A549 (cell line): ENCODE measurements around the gene PKLR.

Source experiments
- ATOH8 ChIP-seq: fragments of 250-450 bp; sonication (Bioruptor Pico); IDR thresholded peaks from 2 replicates; pipeline ENCODE4 v1.5.0; 2020; ENCODE audit warnings: low read depth, mild to moderate bottlenecking, moderate library complexity
- CHD2 ChIP-seq: fragments of 150-350 bp; IDR thresholded peaks from 2 replicates; pipeline ENCODE4 v1.6.1; 2014; ENCODE audit warnings: low read length; ENCODE audit not compliant: partially characterized antibody
- CTCF ChIP-seq: fragments of >200 bp; sonication (Bioruptor Twin); formaldehyde crosslinking; IDR thresholded peaks from 3 replicates; pipeline ENCODE4 v1.5.1; 2016
- HDAC2 ChIP-seq: fragments of 200-600 bp; sonication (generic); IDR thresholded peaks from 2 replicates; pipeline ENCODE4 v1.6.1; 2016
- JUNB ChIP-seq: fragments of >200 bp; sonication (Bioruptor Twin); formaldehyde crosslinking; IDR thresholded peaks from 2 replicates; pipeline ENCODE4 v1.6.1; 2016
- MAFK ChIP-seq: fragments of 450-650 bp; IDR thresholded peaks from 2 replicates; pipeline ENCODE4 v1.6.1; 2014; ENCODE audit not compliant: partially characterized antibody
- RCOR1 ChIP-seq: fragments of 150-350 bp; IDR thresholded peaks from 2 replicates; pipeline ENCODE4 v1.6.1; 2014; ENCODE audit warnings: antibody characterized with exemption, low read length, low read depth
- ZNF302 ChIP-seq: fragments of 250-450 bp; sonication (Bioruptor Pico); IDR thresholded peaks from 2 replicates; pipeline ENCODE4 v1.9.0; 2021; ENCODE audit warnings: inconsistent platforms, mild to moderate bottlenecking, moderate library complexity

GRCh38 chr1:155244368-155245162, 56.7 kb downstream of the PKLR start:
- TF ChIP-seq JUNB (no peak; the same call in 1 of the 2 replicates), CTCF (no peak), ATOH8 (peak; percentile 81; the same call in 1 of the 2 replicates), CHD2 (peak; percentile 73), RCOR1 (no peak; the same call in 1 of the 2 replicates), MAFK (no peak), HDAC2 (no peak), ZNF302 (CRISPR knock-in tag) (no peak; the same call in 1 of the 2 replicates)
